Left lung (tissue), 10 donors: ENCODE results near the gene CHST8. TPM values are rescaled to one million over a fixed set of nuclear protein-coding genes. Genes with fewer than 3 reads are reported as not detected.

ENCODE experiments used
- ATAC-seq: fragments of 200-7000 bp; cut with Tn5 transposase; one replicate; pipeline ENCODE4 v1.9.1; 2020; ENCODE audit warnings: moderate library complexity
- DNase-seq, 4 donors: peaks; one replicate each; pipeline ENCODE4 v3.0.0-alpha.2; 2013 to 2020
- H3K27ac ChIP-seq, 2 donors: fragments of 200-600 bp; sonication (generic) in 1 of 2; one replicate each; pipeline versions ENCODE4 v1.5.0 to v1.8.0; 2020 to 2021
- H3K27me3 ChIP-seq, 2 donors: fragments of 200-600 bp; sonication (generic) in 1 of 2; one replicate each; pipeline versions ENCODE4 v1.5.0 to v1.8.0; 2020 to 2021
- H3K36me3 ChIP-seq, 2 donors: fragments of 200-600 bp; sonication (generic) in 1 of 2; one replicate each; pipeline versions ENCODE4 v1.5.0 to v1.8.0; 2020 to 2021
- H3K4me1 ChIP-seq, 2 donors: fragments of 200-600 bp; one replicate each; pipeline ENCODE4 v1.8.0; 2021
- H3K4me3 ChIP-seq, 2 donors: fragments of 200-600 bp; sonication (generic) in 1 of 2; one replicate each; pipeline versions ENCODE4 v1.5.0 to v1.8.0; 2020 to 2021; ENCODE audit warnings: mild to moderate bottlenecking in 1 of 2
- H3K9me3 ChIP-seq, 2 donors: fragments of 200-600 bp; sonication (generic) in 1 of 2; one replicate each; pipeline versions ENCODE4 v1.5.0 to v1.8.0; 2020 to 2021
- CTCF ChIP-seq, 2 donors: fragments of 200-600 bp; sonication (generic) in 1 of 2; IDR thresholded peaks; one replicate each; pipeline versions ENCODE4 v1.5.0 to v1.8.0; 2021; ENCODE audit warnings: antibody characterized with exemption in 2 of 2
- intact Hi-C, 2 donors: fragments of 100-400 bp; cut with DNase I; formaldehyde crosslinking; loops; one replicate each; pipeline versions ENCODE4 v1.11.2 to v1.14.2; 2022
- polyA plus RNA-seq, 6 donors: library from polyadenylated mRNA; unstranded; fragments of 120-200 nt; gene quantifications; one replicate each; pipeline ENCODE4 v1.2.1, GENCODE V29; 2013; ENCODE audit not compliant: insufficient read length in 6 of 6
- total RNA-seq, 2 donors: library from RNA; stranded (reverse); fragmentation: NEBNext Ultra II Directional; extraction: Animal tissue kit (Norgen Biotek cat#: 25700); gene quantifications; one replicate each; pipeline ENCODE4 v1.2.1, GENCODE V29; 2021
- donor health status: DM: no; HTN: yes; CAD: no.
- donor health status: DM: no; HTN: no; CAD: no.

The CHST8 gene
- total and polyA plus RNA-seq, 8 donors, result 0.24 to 0.47 TPM; not detected in 6

DNA sequence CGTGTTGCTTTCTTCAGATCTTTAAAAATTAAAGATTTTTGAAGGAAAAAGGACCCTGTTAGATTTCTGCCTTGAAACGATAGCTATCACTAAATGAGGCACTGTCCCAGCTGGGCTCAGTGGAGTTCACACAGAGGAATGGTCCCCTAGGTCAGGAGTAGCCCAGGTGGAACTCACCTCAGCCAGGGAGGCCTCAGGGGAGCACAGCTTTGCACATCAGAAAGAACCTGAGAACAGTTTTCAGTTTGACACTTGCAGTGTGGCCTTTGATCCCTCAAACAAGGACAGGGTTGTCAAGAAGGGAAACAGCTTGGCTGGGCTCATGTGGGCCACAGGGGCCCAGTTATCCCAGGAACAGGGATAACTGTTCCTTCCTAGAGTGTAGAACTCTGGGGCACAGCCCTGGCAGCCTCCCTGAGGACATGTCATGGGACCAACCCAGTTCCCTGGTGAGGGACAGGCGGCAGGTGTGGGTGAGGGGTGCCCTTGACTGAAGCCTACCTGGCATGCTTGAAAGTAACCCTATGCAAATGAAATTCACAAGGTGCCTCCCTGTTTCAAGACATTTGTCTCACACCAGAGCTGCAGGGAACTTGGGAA, 59.4 kb downstream of the CHST8 start:
- ATAC-seq (no peak), DNase-seq (no peak)
- TF ChIP-seq CTCF (IDR thresholded peaks at IDR 0.05), result no peak
- Histone ChIP-seq H3K4me3 (no peak overlapping the region), H3K36me3 (no peaks in the 10 kb centered on the region), H3K4me1 (no peaks in the 10 kb centered on the region), H3K27ac (no peak overlapping the region), H3K27me3 (peaks cover 13 to 67% of the 10 kb centered on the region in 2 donors), H3K9me3 (no peaks in the 10 kb centered on the region)
- intact Hi-C loops, result no loop called here

DNA sequence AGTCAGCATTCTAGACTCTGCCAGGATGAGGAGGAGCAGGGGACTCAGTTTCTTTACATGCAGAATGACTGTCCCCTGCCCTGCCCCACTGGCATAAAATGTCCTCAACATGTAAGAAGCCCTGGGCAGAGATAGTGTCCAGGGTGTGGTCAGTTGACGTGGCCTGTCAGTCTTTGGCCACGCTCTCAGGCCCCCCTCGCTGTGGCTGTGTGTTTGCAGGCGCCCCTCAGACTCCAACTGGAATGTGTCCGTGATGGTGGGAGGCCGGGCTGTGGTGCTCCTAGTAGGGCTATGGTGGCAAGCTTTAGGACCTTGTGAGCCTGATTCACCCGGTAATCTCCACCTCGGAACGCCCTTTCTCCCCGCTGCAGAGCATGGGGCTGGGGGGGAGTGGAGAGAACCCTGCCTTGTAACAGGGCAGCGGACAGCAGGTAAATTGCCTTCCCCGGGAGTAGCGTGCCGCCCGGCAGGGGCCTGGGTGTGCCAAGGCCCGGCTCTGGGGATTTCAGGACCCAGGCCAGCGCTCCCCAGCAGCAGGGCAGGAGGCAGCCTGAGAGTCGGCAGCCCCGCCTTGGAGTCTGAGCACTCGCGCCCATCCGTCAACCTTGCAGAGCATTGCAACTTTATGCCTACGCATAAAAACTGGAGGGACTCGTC, 62.3 kb downstream of the CHST8 start:
- ATAC-seq (peak; percentile 82), DNase-seq (peak in 3 of 4 donors; percentile 26 to 58 (median 31))
- Histone ChIP-seq H3K9me3 (no peaks in the 10 kb centered on the region), H3K36me3 (no peaks in the 10 kb centered on the region), H3K4me3 (no peak overlapping the region), H3K27me3 (peaks cover 13 to 66% of the 10 kb centered on the region in 2 donors), H3K4me1 (no peaks in the 10 kb centered on the region), H3K27ac (no peak overlapping the region)
- intact Hi-C loops, result no loop called here
- TF ChIP-seq CTCF (IDR thresholded peaks at IDR 0.05), result no peak

DNA sequence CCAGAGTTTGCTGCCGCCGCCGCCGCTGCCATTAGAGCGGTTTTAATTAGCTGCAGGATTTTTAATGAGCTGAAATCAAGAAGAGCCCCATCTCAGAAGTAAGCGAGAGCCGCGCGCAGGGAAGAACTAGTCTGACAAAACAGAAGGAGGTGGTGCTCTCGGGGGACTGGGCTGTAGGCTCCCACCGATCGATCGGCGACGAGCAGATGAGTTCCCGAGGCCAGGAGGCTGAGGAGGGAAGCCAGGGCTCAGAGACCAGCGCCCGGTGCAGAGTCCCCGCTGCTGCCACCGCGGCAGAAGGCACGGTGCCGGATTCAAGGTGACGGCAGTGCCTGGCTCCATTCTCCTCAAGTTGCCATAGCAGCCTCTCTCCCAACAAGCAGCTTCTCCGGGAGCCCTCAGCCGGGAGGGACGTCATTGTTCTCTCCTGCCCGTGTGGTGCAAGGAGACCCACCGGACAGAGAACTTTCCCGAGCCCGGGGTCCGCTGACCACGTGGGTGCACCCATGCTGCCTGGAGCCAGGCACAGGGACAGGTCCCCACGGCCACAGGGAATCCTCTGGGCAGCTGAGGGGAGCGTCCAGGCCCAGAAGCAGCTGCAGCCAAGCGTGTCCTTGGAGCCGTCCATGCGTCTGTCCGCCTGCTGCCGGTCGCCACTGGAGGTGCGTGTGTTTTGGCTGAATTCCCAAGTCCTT, 62.9 kb downstream of the CHST8 start:
- ATAC-seq, result no peak
- Histone ChIP-seq H3K9me3 (no peaks in the 10 kb centered on the region), H3K4me3 (no peak overlapping the region), H3K27ac (no peak overlapping the region), H3K36me3 (no peaks in the 10 kb centered on the region), H3K4me1 (no peaks in the 10 kb centered on the region), H3K27me3 (peaks cover 13 to 66% of the 10 kb centered on the region in 2 donors)
- intact Hi-C loops, result no loop called here
- no peak for TF ChIP-seq CTCF (IDR thresholded peaks at IDR 0.05)
- DNase-seq, result peak in 2 of 4 donors; percentile 30 to 75

GRCh38 chr19:33685541-33685940, 63.8 kb downstream of the CHST8 start:
- no peaks in the 10 kb centered on the region for H3K36me3 ChIP-seq
- peaks cover 13 to 70% of the 10 kb centered on the region in 2 donors for H3K27me3 ChIP-seq
- DNase-seq (peak in 1 of 4 donors; percentile 24), ATAC-seq (no peak)
- no peak overlapping the region for H3K27ac ChIP-seq
- H3K9me3 ChIP-seq, result no peaks in the 10 kb centered on the region
- TF ChIP-seq CTCF (IDR thresholded peaks at IDR 0.05), result no peak
- intact Hi-C loops, result no loop called here
- H3K4me3 ChIP-seq, result no peak overlapping the region
- no peaks in the 10 kb centered on the region for H3K4me1 ChIP-seq

DNA sequence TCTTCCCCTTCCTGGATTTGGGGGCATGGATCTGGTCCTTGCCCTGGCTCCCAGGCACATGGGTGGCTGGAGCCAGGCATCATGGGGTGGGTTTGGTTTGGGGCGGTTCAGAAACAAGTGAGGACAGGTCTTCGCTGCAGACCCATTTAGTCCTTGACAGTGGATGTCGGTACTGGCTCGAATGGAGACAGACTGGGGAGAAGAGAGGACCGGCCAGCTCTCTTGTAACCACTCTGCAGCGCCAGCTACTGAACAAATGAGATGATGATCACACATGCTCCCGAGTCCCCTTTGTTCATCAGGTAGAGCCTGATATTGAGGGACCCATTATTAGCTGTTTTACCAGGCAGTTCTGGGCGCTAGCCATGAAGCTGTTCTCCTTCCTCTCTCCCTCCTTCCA, 64.5 kb downstream of the CHST8 start:
- H3K4me1 ChIP-seq, result no peaks in the 10 kb centered on the region
- H3K27ac ChIP-seq, result no peak overlapping the region
- no peaks in the 10 kb centered on the region for H3K36me3 ChIP-seq
- no peak for TF ChIP-seq CTCF (IDR thresholded peaks at IDR 0.05)
- H3K27me3 ChIP-seq, result peaks cover 13 to 65% of the 10 kb centered on the region in 2 donors
- H3K4me3 ChIP-seq, result no peak overlapping the region
- DNase-seq (no peak), ATAC-seq (no peak)
- intact Hi-C loops, result no loop called here
- no peaks in the 10 kb centered on the region for H3K9me3 ChIP-seq
